Caki2 (cell line): ENCODE results near the gene RBM43. TPM values are rescaled to one million over a fixed set of nuclear protein-coding genes. Genes with fewer than 3 reads are reported as not detected.
"Not testable (repeated sequence)": the region's sequence is repeated elsewhere in the genome, so short reads cannot be mapped to it uniquely, and the experiment has no call there.

ENCODE experiments used
- DNase-seq: peaks from one replicate; pipeline ENCODE4 v3.0.0-alpha.2; 2015; ENCODE audit warnings: low read depth
- in situ Hi-C: cut with HindIII; loops from 2 replicates; pipeline ENCODE4 v1.10.0; 2016; ENCODE audit warnings: low sequenced_read_pairs, low pct_unique_long_range_greater_than_20kb, mixed read lengths
- total RNA-seq: library from RNA; depleted of rRNA; stranded (reverse); fragments of >200 nt; shearing (Covaris generic); gene quantifications from 2 replicates; pipeline ENCODE4 v1.2.3, GENCODE V29; 2014; ENCODE audit warnings: low replicate concordance; rRNA removed

Gene RBM43
- 7.6 and 11.0 TPM in 2 replicates for total RNA-seq

DNA sequence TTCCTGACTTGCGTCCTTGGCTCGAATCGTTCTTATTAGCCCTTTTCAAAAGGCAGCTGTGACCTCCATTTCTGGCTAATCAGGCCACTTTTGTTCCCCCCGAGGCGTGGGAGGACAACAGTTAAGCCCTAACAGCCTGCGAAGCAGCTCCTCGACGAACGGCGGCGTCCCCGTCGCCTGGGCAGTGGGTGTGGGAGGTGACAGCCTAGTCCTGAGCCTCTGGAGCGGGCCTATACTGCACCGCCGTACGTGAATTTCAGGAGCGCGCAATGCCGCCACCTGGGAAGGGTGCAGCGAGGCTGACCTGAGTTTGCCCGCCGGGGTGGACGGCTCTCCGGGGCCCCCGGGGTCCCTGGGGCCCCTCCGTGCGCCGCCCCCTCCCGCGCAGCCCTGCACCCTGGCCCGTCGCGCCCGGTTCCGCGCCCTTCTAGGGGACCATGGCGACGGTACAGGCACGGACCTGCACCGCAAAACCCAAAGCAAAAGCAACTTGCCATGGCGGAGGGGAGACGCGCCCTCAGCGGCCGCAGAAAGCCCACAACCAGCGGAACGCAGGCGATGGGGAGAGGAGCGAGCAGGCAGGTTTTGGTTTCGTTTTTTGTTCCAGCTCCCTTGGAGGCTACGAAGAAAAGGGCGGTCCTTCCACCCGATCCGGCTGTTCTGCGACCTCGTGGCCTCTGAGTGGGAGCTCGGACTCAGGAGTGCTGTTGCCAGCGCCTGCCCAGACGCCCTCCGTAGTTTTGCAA lies at the start of gene RBM43:
Gene RBM43 (minus strand): TSS at position 633 of the 746 bp plus-strand sequence. CDS start 136 bp downstream, at position 497.
- DNase-seq, result peak; percentile 83
- in situ Hi-C loops, result no loop called here

GRCh38 chr2:151310313-151310712 lies 48.6 kb upstream of the RBM43 start:
- DNase-seq, in situ Hi-C loops: not testable (repeated sequence)

GRCh38 chr2:151306621-151307020 lies 45.0 kb upstream of the RBM43 start:
- DNase-seq, result no peak
- in situ Hi-C loops, result no loop called here

DNA sequence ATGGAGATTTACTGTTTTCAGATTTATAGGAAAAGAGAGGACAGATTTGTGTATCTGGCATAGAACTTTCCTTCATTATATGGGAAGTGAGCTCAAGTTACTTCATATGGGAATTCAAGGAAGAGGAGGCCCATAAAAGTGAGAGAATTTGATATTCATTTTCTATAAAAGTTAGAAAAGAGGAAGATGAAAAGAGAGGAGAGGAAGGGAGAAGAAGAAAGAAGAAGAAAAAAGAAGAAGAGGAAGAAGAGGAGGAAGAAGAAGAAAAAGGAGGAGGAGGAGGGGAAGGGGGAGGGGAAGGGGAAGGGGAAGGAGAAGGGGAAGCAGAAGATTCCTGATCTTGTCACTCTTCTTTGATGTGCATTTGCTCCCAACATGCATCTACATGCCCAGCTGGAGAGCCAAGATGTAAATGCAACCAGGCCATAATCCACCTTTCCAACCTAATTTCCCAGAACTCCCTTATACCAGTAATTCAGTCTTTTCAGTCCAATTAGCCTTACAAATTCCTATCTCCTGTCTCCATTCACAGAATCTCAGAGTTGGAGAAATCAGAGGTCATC lies 43.5 kb upstream of the RBM43 start:
- in situ Hi-C loops, result no loop called here
- DNase-seq, result no peak

GRCh38 chr2:151302879-151303278 lies 41.2 kb upstream of the RBM43 start:
- peak; percentile 6 for DNase-seq
- in situ Hi-C loops, result no loop called here

- no peak for DNase-seq
- in situ Hi-C loops, result no loop called here
These were observed 40.7 kb upstream of the RBM43 start for GRCh38 chr2:151302404-151302803.

GRCh38 chr2:151299920-151300539 lies 38.4 kb upstream of the RBM43 start:
- no peak for DNase-seq
- in situ Hi-C loops, result no loop called here

GRCh38 chr2:151297882-151298281 lies 36.2 kb upstream of the RBM43 start:
- in situ Hi-C loops, result no loop called here
- no peak for DNase-seq

- in situ Hi-C loops, result not testable (repeated sequence)
These were observed 34.3 kb upstream of the RBM43 start for GRCh38 chr2:151295926-151296325.

GRCh38 chr2:151292546-151292945 lies 30.9 kb upstream of the RBM43 start:
- DNase-seq, result no peak
- in situ Hi-C loops, result no loop called here

More at GRCh38 chr2:151295926-151296325, 34.3 kb upstream of the RBM43 start:
- not testable (repeated sequence) for DNase-seq

GRCh38 chr2:151292141-151292540 lies 30.5 kb upstream of the RBM43 start:
- in situ Hi-C loops, result no loop called here
- DNase-seq, result no peak

- DNase-seq, result no peak
- in situ Hi-C loops, result no loop called here
These were observed 29.6 kb upstream of the RBM43 start for GRCh38 chr2:151291224-151291623.

GRCh38 chr2:151289972-151290866 lies 28.6 kb upstream of the RBM43 start:
- in situ Hi-C loops, result no loop called here
- DNase-seq, result peak; percentile 18

DNA sequence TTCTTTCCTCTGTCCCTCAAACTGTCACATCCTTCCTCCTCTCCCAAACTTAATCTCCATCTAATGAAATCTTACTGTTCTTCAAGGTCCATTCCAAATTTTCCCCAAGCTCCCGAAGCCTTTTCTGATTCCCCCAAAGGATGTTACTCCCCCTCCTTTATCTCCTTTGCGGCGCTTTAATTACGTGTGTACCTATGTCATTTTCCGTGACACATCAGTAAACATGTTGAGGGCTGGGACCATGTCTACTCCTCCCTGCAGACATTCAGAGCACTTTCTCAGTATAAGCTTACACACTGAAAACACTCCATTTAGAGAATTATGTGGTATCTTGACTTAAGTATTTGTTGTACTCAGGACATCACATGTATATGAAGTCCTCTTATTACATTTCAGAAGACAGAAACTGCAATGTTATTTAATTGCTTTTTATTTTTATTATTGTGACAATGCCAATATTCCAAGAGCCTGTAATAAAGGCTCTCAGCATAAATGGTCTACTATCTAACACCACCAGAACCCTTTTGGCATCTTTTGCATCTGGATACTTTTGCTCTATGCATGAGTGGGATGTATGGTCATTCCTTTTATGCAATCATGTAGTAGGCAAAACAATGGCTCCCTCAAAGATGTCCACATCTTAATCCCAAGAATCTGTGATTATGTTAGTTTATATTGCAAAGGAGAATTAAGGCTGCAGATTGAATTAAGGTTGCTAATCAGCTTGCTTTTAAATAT lies 26.0 kb upstream of the RBM43 start:
- no peak for DNase-seq
- in situ Hi-C loops, result no loop called here

GRCh38 chr2:151282401-151282800 lies 20.7 kb upstream of the RBM43 start:
- no peak for DNase-seq
- in situ Hi-C loops, result no loop called here

DNA sequence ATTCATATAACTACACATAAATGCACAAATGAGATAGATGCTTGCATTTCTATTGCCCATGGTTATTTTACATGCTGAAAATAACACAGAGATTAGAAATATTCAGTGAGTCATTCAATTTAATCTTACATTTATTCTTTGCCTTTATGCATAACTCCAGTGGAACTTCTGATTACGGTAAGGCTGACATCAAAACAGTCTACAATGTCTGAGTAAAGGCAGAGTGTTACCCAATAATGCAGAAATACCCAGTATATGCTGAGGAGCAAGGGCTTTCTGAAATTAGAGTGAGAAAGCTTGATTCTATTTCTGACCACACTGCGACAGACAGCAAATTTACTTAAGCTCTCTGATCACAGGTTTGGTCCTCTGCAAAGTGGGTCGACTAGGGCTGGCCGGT lies 18.6 kb upstream of the RBM43 start:
- no peak for DNase-seq
- in situ Hi-C loops, result no loop called here

DNA sequence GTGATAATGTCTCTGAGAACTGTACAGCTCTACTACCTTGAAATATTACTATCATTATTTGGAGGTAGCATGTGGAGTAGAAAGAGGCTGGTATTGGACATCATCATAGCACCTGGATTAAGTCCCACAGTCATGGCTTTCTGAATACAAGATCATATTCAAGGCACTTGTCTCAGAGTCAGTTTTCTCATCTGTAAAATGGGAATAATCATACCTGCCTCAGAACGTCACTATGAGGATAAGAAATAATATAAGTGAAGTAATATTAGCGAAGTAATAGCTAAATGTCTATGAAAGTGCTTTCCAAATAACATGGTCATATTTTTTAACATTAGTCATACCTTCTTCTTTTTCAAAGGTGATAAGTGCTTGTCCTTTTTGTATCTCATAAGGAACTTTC lies 16.8 kb upstream of the RBM43 start:
- no peak for DNase-seq
- in situ Hi-C loops, result no loop called here

DNA sequence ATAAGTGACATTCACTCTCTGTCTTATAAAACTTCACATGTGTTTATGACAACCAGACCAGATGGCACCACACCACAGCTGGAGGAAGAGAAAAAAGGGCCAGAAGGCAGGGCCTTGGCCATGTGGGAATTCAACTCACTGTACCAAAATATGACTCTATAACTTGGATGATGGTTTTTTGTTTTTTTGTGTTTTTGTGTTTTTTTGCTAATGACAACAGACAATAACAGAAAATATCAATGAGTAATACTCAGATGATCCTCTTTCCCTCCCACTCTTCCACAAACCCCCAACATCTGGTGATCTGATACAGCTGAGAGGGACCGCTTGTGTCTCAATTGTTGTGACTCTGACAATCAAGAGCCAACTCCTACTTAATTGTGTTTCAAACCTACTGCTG lies 15.4 kb upstream of the RBM43 start:
- in situ Hi-C loops, result no loop called here
- DNase-seq, result no peak
